Smooth muscle cell (in vitro differentiated cells): ENCODE measurements around the gene SPTY2D1. TPM values are rescaled to one million over a fixed set of nuclear protein-coding genes. Genes with fewer than 3 reads are reported as not detected.

ENCODE experiments used
- DNase-seq: peaks from one replicate; lab custom pipeline; 2025; ENCODE audit not compliant: unreplicated experiment; lab: John Stamatoyannopoulos, UW
- H2AFZ ChIP-seq: fragments of 200-600 bp; sonication (generic); 2 replicates; pipeline ENCODE4 v1.6.0; 2016; ENCODE audit warnings: antibody characterized with exemption, low read depth, mild to moderate bottlenecking
- H3F3A ChIP-seq: fragments of 200-600 bp; sonication (generic); 2 replicates; pipeline ENCODE4 v1.6.0; 2017; ENCODE audit warnings: antibody characterized with exemption, low read depth
- H3K27ac ChIP-seq: fragments of 200-600 bp; sonication (generic); 2 replicates; pipeline ENCODE4 v1.5.1; 2016; ENCODE audit warnings: low read depth, mild to moderate bottlenecking
- H3K27me3 ChIP-seq: fragments of 200-600 bp; sonication (generic); 2 replicates; pipeline ENCODE4 v1.6.1; 2016; ENCODE audit warnings: low read depth, mild to moderate bottlenecking
- H3K36me3 ChIP-seq: fragments of 200-600 bp; sonication (generic); 2 replicates; pipeline ENCODE4 v1.5.1; 2016; ENCODE audit warnings: low read depth
- H3K4me1 ChIP-seq: fragments of 200-600 bp; sonication (generic); 2 replicates; pipeline ENCODE4 v1.5.1; 2016; ENCODE audit warnings: low read depth
- H3K4me2 ChIP-seq: fragments of 200-600 bp; sonication (generic); 2 replicates; pipeline ENCODE4 v1.6.0; 2016; ENCODE audit warnings: mild to moderate bottlenecking
- H3K4me3 ChIP-seq: fragments of 200-600 bp; sonication (generic); 2 replicates; pipeline ENCODE4 v1.5.1; 2016; ENCODE audit warnings: mild to moderate bottlenecking
- H3K79me2 ChIP-seq: fragments of 200-600 bp; sonication (generic); 2 replicates; pipeline ENCODE4 v1.6.0; 2016; ENCODE audit warnings: low read depth, mild to moderate bottlenecking
- H3K9ac ChIP-seq: fragments of 200-600 bp; sonication (generic); 2 replicates; pipeline ENCODE4 v1.6.0; 2016; ENCODE audit warnings: low read depth
- H3K9me3 ChIP-seq: fragments of 200-600 bp; sonication (generic); replicated peaks from 2 replicates; pipeline ENCODE4 v1.5.1; 2016; ENCODE audit warnings: low read depth
- H4K20me1 ChIP-seq: fragments of 200-600 bp; sonication (generic); 2 replicates; pipeline ENCODE4 v1.6.0; 2016; ENCODE audit warnings: low read depth
- CTCF ChIP-seq: fragments of 200-600 bp; sonication (generic); IDR thresholded peaks from 2 replicates; pipeline ENCODE4 v1.5.1; 2017; ENCODE audit warnings: borderline replicate concordance, mild to moderate bottlenecking, antibody characterized with exemption; ENCODE audit not compliant: insufficient read depth, poor library complexity, severe bottlenecking
- WGBS: methylation state at CpG from one replicate; pipeline ENCODE4 v1.1.7; 2016; ENCODE audit warnings: low lambda C conversion rate; 5-methylcytosine and 5-hydroxymethylcytosine counted together
- polyA plus RNA-seq: library from polyadenylated mRNA; unstranded; fragments of >200 nt; fragmentation: Nextera tagmentation; extraction: Ambion mirVana; gene quantifications from 2 replicates; pipeline ENCODE4 v1.2.1, GENCODE V29; 2016
- total RNA-seq: library from RNA; depleted of rRNA; stranded (reverse); fragments of >200 nt; gene quantifications from 2 replicates; pipeline ENCODE4 v1.2.3, GENCODE V29; 2014

The SPTY2D1 gene
- total and polyA plus RNA-seq, 2 experiments from 2014 or later, result 18.8 to 42.7 TPM

DNA sequence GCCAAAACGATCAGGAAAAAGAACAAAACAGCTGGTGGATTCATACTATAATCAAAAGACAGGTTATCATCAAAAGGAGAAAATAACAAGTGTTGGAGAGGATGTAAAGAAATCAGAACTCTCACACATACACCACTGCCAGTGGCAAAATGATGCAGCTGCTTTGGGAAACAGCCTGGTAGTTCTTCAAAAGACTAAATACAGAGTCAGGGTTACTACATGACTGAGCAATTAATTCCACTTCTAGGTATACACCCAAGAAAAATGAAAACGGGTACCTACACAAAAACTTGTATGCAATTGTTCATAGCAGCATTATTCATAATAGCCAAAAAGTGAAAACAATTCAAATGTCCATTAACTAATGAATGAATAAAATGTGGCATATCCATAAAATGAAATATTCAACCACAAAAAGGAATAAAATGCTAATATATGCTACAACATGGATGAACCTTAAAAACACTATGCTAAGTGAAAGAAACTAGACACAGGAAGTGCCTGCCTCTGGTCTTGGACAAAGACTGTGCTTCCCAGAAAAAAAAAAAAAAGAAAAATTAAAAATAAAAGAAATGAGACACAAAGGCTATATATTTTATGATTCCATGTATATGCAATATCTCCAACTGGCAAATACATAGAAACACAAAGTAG lies 53.9 kb downstream of the SPTY2D1 start:
- Histone ChIP-seq H3K4me2 (no peak overlapping the region), H3K4me3 (no peak overlapping the region), H2AFZ (no peak overlapping the region), H3K9me3 (no peaks in the 10 kb centered on the region), H3K27ac (no peak overlapping the region), H3F3A (no peaks in the 10 kb centered on the region), H3K27me3 (no peaks in the 10 kb centered on the region), H3K4me1 (no peaks in the 10 kb centered on the region), H3K9ac (no peak overlapping the region), H3K36me3 (peaks cover 13% of the 10 kb centered on the region), H3K79me2 (no peaks in the 10 kb centered on the region), H4K20me1 (no peaks in the 10 kb centered on the region)
- no peak for TF ChIP-seq CTCF
- DNase-seq, result no peak
- 85% methylated on average over 2 of the region's 2 CpGs for WGBS

DNA sequence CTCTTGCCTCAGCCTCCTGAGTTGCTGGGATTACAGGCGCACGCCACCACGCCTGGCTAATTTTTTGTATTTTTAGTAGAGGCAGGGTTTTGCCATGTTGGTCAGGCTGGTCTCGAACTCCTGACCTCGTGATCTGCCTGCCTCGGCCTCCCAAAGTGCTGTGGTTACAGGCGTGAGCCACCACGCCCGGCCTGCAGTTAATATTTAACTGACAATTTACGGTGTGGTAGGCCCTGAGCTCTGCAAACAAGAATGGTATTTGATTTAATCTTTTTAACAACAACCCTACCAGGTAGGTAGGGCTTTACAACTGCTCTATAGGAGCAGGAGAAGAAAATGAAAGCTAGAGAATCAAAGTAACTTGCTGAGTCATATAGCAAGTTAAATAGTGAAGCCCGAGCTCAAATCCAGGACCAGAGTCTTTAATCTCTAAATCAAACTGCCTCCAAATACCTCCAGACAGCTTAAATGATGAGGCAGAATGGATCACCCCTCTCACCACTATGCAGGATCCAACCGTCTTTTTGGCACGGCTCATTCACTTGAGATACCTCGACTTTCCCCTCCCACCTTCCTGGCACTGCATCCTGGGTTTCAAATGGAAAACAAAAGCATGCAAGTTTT lies 55.1 kb downstream of the SPTY2D1 start:
- Histone ChIP-seq H3K4me3 (peak overlapping the region; percentile 22), H4K20me1 (no peaks in the 10 kb centered on the region), H3K79me2 (no peaks in the 10 kb centered on the region), H3K9me3 (no peaks in the 10 kb centered on the region), H3K9ac (no peak overlapping the region), H3K4me1 (no peaks in the 10 kb centered on the region), H3K36me3 (peaks cover 16% of the 10 kb centered on the region), H3F3A (no peaks in the 10 kb centered on the region), H3K27ac (no peak overlapping the region), H3K4me2 (no peak overlapping the region), H3K27me3 (no peaks in the 10 kb centered on the region), H2AFZ (no peak overlapping the region)
- DNase-seq, result no peak
- WGBS, result 90% methylated on average over 14 of the region's 14 CpGs
- no peak for TF ChIP-seq CTCF

- no peak for TF ChIP-seq CTCF
- Histone ChIP-seq H3F3A (no peaks in the 10 kb centered on the region), H3K27me3 (no peaks in the 10 kb centered on the region), H3K27ac (no peak overlapping the region), H3K4me1 (no peaks in the 10 kb centered on the region), H4K20me1 (no peaks in the 10 kb centered on the region), H3K79me2 (no peaks in the 10 kb centered on the region), H3K4me2 (no peak overlapping the region), H3K9ac (no peak overlapping the region), H2AFZ (no peak overlapping the region), H3K9me3 (no peaks in the 10 kb centered on the region), H3K36me3 (peaks cover 16% of the 10 kb centered on the region), H3K4me3 (no peak overlapping the region)
- 98% methylated on average over 1 of the region's 1 CpG for WGBS
- DNase-seq, result no peak
These were observed 58.8 kb downstream of the SPTY2D1 start for GRCh38 chr11:18575361-18575760.

DNA sequence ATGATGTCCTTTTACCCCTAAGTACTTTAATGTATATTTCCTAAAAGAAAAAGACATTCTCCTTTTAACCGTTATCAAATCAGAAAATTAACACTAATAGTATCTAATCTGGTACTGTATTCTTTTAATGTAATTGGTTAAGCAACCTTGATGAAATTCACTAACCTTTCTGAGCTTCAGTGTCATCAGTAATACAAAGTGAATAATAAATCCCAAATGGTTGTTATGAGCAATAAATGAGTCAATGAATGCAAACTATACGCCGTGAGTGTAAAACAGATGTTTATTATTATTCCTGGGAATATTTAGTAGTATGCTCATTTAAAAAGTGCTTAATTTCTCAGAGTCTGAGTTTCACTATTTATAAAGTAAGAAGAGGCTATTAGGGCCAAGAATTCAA lies 67.1 kb downstream of the SPTY2D1 start:
- H3K27ac ChIP-seq, result no peak overlapping the region
- TF ChIP-seq CTCF, result no peak
- H3K27me3 ChIP-seq, result no peaks in the 10 kb centered on the region
- H3K4me1 ChIP-seq, result no peaks in the 10 kb centered on the region
- H3K4me3 ChIP-seq, result no peak overlapping the region
- no peak overlapping the region for H3K9ac ChIP-seq
- no peak for DNase-seq
- H3F3A ChIP-seq, result no peaks in the 10 kb centered on the region
- H2AFZ ChIP-seq, result no peak overlapping the region
- WGBS, result 98% methylated on average over 3 of the region's 3 CpGs
- no peaks in the 10 kb centered on the region for H4K20me1 ChIP-seq
- H3K4me2 ChIP-seq, result no peak overlapping the region
- H3K36me3 ChIP-seq, result no peaks in the 10 kb centered on the region
- no peaks in the 10 kb centered on the region for H3K79me2 ChIP-seq
- no peaks in the 10 kb centered on the region for H3K9me3 ChIP-seq
